K562 (cell line): Measurements from ENCODE around the gene RHBDL3. TPM values are rescaled to one million over a fixed set of nuclear protein-coding genes. Genes with fewer than 3 reads are reported as not detected.
A peak's percentile ranks its signal among the peaks of the same experiment; 100 is the strongest.

ENCODE experiments used
- ATF7 ChIP-seq: fragments of 450-650 bp; IDR thresholded peaks from 2 replicates; pipeline ENCODE4 v1.7.1; 2014; ENCODE audit warnings: mild to moderate bottlenecking, moderate library complexity
- CHD7 ChIP-seq: fragments of 200-600 bp; sonication (generic); IDR thresholded peaks from one replicate; pipeline ENCODE4 v1.6.1; 2012; ENCODE audit warnings: mild to moderate bottlenecking, low read depth, low read length, inconsistent platforms
- LEF1 ChIP-seq: fragments of 450-650 bp; IDR thresholded peaks from 2 replicates; pipeline ENCODE4 v1.6.1; 2016; ENCODE audit warnings: mild to moderate bottlenecking
- NFATC3 ChIP-seq: fragments of 450-650 bp; IDR thresholded peaks from 2 replicates; pipeline ENCODE4 v1.6.1; 2017; ENCODE audit warnings: mild to moderate bottlenecking
- RHOXF2B ChIP-seq: fragments of 250-450 bp; sonication (Bioruptor Pico); conservative IDR thresholded peaks from 2 replicates; pipeline ENCODE4 v1.5.1; 2021
- polyA plus RNA-seq, 8 experiments: library from polyadenylated mRNA; depleted of rRNA in 4 of 8; stranded (reverse) in 5 of 8; unstranded in 3 of 8; fragments of >200 nt; fragmentation: Nextera tagmentation in 2 of 8; fragmentation: Illumina TruSeq in 1 of 8; extraction: Ambion mirVana in 2 of 8; extraction: Trizol in 1 of 8; gene quantifications; 2 replicates each; pipeline versions ENCODE4 v1.2.1 to v1.2.3, GENCODE V29; 2011 to 2014; ENCODE audit warnings: inconsistent platforms in 1 of 8, missing spikeins in 1 of 8
- total RNA-seq, 7 experiments: library from RNA; depleted of rRNA in 6 of 7; stranded (reverse); fragments of >200 nt in 6 of 7; fragmentation: Illumina TruSeq in 2 of 7; extraction: Trizol in 2 of 7; gene quantifications; 2 replicates each; pipeline versions ENCODE4 v1.2.1 to v1.2.3, GENCODE V29; 2011 to 2021; ENCODE audit warnings: low replicate concordance in 1 of 7

The RHBDL3 gene
- total and polyA plus RNA-seq, 9 of the 15 experiments (the other 6 are each of a cell fraction or from before 2014, with no cell fraction given), result 0.06 to 0.31 (median 0.09) TPM; not detected in 4

GRCh38 chr17:32303781-32304288 lies 38.2 kb downstream of the RHBDL3 start (continued):
- TF ChIP-seq CHD7 (no peak), ATF7 (peak; percentile 62; the same call in 1 of the 2 replicates), RHOXF2B (CRISPR knock-in tag) (no peak), NFATC3 (no peak), LEF1 (no peak)
